H4 (cell line): ENCODE measurements around the gene CD4. TPM values are rescaled to one million over a fixed set of nuclear protein-coding genes. Genes with fewer than 3 reads are reported as not detected.
A peak's percentile ranks its signal among the peaks of the same experiment; 100 is the strongest.

Source experiments
- DNase-seq: peaks from one replicate; pipeline ENCODE4 v3.0.0-alpha.2; 2015; ENCODE audit warnings: low spot score
- total RNA-seq: library from RNA; depleted of rRNA; stranded (reverse); fragments of >200 nt; shearing (Covaris generic); gene quantifications from 2 replicates; pipeline ENCODE4 v1.2.3, GENCODE V29; 2014

Gene CD4
- total RNA-seq, 1 experiment from 2014 or later, result 0.12 TPM

- no peak for DNase-seq
Measured at GRCh38 chr12:6778217-6778573, 11.1 kb upstream of the CD4 start.

DNA sequence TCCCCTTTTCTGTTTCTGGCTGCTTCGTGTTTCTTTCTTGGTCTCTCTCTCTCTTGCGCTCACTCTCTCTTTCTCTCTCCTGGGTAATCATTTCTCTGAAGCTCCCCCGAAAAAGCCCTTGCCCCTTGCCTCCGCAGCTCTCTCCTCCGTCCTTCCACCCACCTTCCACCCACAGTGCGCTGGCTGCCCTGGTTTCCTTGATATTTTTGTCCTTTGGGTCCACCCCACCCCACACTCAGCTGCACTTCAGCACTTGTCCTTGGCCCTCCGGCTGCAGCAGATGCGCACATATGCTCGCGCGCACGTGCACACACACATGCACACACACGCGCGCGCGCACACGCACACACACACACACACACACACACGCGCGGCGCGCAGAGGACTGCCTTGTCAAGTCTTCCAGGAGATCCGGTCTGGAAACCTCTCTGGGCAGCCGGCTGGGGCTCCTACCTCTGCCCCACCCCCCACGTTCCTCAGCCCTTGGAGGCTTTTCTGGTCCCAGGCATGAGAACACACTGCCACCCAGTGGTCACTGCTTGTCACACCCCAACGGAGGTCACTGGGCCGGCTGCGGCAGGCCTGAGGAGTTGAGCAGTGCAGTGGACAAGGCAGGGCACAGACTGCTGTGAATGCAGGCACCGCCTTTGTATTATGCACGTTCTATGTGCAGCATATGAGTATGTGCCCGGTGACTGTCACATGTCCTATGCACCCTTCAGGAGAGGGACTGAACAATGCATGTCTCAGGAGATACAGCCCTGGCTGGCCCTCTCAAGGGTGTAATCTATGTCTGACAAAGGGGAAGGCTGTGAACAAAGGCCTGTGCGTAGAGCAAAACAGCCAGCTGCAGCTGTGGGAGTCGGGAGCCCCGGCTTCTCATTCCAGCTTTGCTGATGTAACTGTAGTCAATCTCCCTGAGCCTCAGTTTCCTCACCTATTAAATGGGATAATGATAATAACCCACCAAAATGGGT, 10.5 kb upstream of the CD4 start:
- DNase-seq, result peak; percentile 93

- no peak for DNase-seq
Measured at GRCh38 chr12:6779708-6780432, 9.5 kb upstream of the CD4 start.

DNA sequence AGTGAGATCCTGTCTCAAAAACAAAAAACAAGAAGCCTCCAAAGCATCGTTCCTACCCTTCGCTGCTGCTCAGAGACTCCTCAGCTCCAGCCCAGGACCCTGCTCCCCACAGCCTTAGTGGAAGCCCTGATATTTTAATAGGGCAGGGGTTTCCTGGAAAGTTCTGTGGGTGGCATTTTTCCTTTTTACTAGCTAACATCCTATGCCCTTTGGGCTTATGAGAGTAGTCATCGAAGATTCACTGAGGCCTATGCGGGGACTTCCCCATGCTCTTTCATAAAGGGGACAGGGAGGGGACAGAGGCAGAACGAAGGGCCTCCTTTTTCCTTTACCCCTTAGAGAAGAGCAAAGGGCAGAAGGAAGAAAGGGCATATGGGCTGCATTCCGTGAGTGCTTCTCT, 8.8 kb upstream of the CD4 start:
- DNase-seq, result no peak

GRCh38 chr12:6782119-6782518, 7.2 kb upstream of the CD4 start:
- DNase-seq, result no peak

GRCh38 chr12:6782850-6783566, 6.3 kb upstream of the CD4 start:
- DNase-seq, result no peak

DNA sequence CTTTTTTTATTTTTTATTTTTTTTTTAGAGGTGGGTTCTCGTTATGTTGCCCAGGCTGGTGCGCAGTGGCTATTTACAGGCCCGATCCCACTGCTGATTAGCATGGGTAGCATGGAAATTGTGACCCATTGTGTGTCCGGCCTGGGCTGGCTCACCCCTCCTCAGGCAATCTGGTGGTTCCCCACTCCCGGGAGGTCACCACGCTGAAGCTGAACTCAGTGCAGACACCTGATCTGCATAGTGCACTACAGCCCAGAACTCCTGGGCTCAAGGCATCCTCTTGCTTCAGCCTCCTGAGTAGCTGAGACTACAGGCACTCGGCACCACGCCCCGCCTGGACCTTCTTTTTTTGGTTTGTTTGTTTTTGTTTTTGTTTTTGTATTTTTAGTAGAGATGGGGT, 5.5 kb upstream of the CD4 start:
- DNase-seq, result no peak

DNA sequence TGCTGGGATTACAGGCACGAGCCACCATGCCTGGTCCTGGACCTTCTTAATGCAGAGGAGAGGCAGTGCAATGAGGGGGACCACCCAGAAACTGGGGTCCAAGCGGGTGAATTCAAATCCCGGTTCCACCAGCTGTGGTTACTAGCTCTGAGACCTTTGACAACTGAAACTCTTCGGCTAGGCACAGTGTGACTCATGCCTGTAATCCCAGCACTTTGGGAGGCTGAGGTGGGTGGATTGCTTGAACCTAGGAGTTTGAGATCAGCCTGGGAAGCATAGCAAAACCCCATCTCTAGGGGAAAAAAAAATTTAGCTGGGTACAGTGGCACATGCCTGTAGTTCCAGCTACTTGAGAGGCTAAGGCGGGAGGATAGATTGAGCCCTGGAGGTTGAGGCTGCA, 5.0 kb upstream of the CD4 start:
- no peak for DNase-seq

DNA sequence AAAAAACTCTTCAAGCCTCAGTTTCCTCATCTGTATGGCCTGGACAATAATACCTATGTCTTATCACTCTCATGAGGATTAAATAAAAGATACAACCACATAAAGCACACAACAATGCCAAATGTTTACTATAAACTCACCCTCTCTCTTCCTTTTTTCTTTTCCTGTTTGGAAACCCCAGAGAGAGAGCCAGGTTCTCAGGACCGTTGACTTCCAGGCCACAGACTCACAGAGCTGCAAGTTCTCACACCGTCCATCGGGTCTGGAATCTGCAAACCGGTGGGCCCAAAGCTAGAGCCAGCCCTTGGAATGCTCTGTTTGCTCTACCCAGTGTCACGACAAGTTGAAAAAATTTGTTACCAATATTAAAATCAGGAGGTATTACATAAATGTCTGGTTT, 4.6 kb upstream of the CD4 start:
- no peak for DNase-seq

DNA sequence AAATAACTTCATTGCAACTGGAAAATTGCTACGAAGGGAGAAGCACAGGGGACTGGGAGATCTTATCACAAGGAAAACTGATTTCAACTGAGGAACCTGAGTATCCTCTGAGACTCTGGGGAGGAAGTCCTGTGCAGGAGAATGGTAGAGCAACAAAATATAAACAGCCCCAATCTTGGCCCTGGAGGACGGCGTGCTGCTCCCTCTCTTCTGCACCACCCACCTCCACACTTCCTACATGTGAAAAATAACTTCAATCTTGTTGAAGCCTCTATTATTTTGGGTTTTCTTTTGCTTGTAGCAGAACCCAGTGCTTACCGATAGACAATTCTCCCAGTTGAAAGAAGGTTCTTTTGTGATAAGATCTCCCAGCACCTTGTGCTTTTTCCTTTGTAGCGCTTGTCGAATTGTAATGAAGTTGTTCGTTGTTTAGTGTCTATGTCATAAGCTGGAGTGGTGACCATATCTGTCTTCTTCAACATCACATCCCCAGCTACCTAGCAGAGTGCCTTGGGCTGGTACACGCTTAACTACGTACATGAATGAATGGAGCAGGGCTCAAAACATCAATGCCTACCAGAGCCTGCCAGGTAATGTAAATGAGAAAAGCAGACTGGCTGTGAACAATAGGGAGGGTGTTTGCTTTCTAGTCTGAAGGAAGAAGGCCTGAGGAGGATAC, 2.8 kb upstream of the CD4 start:
- no peak for DNase-seq

DNA sequence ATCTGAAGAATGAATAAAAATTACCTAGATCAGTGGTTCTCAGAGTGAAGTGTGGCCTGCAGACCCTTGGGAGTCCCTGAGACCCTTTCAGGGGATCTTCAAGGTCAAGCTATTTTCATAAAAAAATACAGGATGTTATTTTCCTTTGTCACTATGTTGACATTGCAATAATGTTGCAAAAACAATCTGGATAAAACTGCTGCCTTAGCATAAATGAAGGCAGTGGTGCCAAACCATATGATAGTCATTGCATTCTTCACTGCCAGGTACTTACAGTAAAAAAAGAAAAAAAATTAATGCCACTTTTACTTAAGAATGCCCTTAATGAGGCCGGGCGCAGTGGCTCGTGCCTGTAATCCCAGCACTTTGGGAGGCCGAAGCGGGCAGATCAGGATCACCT, 2.0 kb upstream of the CD4 start:
- DNase-seq, result no peak

- DNase-seq, result no peak
Measured at GRCh38 chr12:6790496-6791150, 1.3 kb downstream of the CD4 start.

GRCh38 chr12:6791931-6792520, 2.7 kb downstream of the CD4 start:
- no peak for DNase-seq

DNA sequence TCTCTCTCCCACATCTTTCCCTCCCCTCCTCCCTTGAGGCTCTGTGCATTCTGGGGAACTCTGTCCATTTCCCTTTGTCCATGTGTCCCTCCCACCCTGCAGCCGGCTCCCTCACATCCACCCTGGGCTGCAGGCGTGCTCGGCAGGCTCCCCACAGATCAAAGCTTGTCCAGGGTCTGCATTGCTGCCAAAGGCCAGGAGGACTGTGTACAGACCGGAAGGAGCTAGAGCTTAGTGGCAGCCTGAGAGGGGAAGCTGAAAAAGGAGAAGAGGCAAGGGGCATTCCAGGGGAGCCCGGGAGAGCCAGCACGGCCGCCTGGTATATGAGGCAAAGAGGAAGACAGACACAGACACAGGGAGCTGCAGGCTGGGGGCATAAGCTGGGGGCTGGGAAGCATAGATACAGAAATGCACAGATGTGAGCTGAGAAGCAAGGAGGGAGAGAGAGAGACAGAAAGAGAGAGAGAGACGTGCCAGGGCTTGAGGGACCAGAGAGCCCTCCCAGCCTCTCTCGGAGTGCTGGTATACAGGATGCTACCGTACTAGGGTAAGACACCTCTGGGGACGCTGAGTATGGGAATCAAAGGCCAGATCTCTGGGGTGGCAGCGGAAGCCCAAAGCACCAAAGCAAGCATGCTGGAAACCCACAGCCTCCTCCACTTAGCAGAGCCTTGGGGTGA, 3.3 kb downstream of the CD4 start:
- DNase-seq, result no peak

DNA sequence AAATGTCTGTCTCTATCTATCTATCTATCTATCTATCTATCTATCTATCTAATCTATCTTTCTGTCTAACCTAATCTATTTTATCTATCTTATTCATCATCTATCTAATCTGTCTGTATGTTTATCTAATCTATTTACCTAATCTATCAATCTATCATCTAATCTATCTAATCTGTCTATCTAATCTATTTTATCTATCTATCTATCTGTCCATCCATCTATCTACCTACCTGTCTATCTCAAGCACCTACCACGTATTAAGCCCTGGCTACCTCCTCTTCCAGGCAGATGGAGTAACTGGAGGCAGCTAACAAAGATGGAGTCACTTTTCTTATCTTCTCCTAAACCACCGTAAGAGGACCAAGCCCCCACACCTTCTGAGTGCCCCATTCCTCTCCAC, 5.8 kb downstream of the CD4 start:
- no peak for DNase-seq

GRCh38 chr12:6796576-6796975, 7.2 kb downstream of the CD4 start:
- DNase-seq, result no peak

DNA sequence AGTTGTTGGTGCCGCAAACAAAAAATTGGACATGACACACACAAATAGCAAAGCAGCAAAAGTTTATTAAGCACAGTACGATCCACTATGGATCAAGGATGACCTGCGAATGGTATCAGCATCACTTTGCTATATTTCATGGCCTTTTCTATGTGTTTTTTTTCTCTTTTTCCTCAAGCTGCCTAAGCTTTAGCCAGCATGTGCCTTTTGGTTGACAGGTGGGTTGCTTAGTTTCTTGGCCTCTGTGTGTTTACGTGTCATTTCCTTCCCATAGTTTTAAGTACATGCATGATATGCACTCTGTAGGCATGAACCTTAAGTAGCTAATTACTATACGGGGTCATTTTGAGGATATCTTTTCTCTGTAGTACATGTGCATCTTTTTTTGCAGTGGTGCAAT, 9.8 kb downstream of the CD4 start:
- no peak for DNase-seq

DNA sequence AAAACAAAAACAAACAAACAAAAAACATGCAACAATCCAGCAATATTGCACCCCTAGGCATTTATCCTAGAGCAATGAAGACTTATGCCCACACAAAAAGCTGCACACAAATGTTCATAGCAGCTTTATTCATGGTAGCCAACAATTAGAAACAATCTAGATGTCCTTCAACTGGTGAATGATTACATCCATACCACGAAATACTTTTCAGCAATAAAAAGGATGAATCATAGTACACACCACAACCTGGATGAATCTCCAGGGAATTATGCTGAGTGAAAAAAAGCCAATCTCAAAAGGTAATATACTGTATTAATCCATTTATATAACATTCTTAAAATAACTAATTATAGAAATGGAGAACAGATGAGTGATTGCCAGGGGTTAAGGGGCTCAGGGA, 17.8 kb downstream of the CD4 start:
- no peak for DNase-seq

DNA sequence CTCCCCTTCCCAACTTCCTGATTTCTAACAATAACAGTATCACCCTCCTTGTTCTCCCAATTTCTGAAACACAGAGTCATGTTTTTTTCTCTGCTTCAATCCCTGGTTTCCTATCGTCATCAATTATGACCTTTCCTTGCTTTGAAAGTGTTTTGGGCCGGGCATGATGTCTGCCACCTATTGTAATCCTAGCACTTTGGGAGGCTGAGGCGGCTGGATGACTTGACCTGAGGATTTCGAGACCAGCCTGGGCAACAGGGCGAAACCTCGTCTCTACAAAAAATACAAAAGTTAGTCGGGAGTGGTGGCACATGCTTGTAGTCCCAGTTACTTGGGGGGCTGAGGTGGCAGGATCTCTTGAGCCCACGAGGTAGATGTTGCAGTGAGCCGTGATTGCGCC, 19.7 kb downstream of the CD4 start:
- DNase-seq, result no peak

GRCh38 chr12:6810758-6811157, 21.4 kb downstream of the CD4 start:
- DNase-seq, result no peak
